Rectal smooth muscle tissue (tissue), 1 donor: ENCODE data around the gene PTPN1.

ENCODE experiments used
- H3K27ac ChIP-seq: one replicate; pipeline ENCODE4 v1.7.0; 2013; ENCODE audit warnings: low read depth, low read length, inconsistent platforms
- H3K27me3 ChIP-seq: one replicate; pipeline ENCODE4 v1.7.0; 2013; ENCODE audit warnings: low read length; ENCODE audit not compliant: control insufficient read depth, insufficient read depth
- H3K36me3 ChIP-seq: one replicate; pipeline ENCODE4 v1.7.0; 2013; ENCODE audit warnings: low read length; ENCODE audit not compliant: control insufficient read depth, insufficient read depth
- H3K4me1 ChIP-seq: one replicate; pipeline ENCODE4 v1.7.0; 2013; ENCODE audit warnings: low read length; ENCODE audit not compliant: control insufficient read depth, insufficient read depth
- H3K4me3 ChIP-seq: one replicate; pipeline ENCODE4 v1.7.0; 2013; ENCODE audit warnings: low read length
- H3K9ac ChIP-seq: one replicate; pipeline ENCODE4 v1.7.0; 2013; ENCODE audit warnings: low read length

The PTPN1 gene

DNA sequence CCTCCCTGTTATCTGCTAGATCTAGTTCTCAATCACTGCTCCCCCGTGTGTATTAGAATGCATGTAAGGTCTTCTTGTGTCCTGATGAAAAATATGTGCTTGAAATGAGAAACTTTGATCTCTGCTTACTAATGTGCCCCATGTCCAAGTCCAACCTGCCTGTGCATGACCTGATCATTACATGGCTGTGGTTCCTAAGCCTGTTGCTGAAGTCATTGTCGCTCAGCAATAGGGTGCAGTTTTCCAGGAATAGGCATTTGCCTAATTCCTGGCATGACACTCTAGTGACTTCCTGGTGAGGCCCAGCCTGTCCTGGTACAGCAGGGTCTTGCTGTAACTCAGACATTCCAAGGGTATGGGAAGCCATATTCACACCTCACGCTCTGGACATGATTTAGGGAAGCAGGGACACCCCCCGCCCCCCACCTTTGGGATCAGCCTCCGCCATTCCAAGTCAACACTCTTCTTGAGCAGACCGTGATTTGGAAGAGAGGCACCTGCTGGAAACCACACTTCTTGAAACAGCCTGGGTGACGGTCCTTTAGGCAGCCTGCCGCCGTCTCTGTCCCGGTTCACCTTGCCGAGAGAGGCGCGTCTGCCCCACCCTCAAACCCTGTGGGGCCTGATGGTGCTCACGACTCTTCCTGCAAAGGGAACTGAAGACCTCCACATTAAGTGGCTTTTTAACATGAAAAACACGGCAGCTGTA is 73.4 kb downstream of the PTPN1 start:
- Histone ChIP-seq H3K27me3 (no peaks in the 10 kb centered on the region), H3K4me3 (no peak overlapping the region), H3K4me1 (no peaks in the 10 kb centered on the region), H3K36me3 (peaks cover 50% of the 10 kb centered on the region), H3K27ac (no peak overlapping the region), H3K9ac (no peak overlapping the region)

GRCh38 chr20:50584687-50585086 is 74.5 kb downstream of the PTPN1 start:
- no peak overlapping the region for H3K4me3 ChIP-seq
- H3K27me3 ChIP-seq: no peaks in the 10 kb centered on the region
- no peaks in the 10 kb centered on the region for H3K4me1 ChIP-seq
- H3K36me3 ChIP-seq: peaks cover 41% of the 10 kb centered on the region
- H3K9ac ChIP-seq: no peak overlapping the region
- H3K27ac ChIP-seq: no peak overlapping the region

GRCh38 chr20:50585214-50585613 is 75.0 kb downstream of the PTPN1 start:
- Histone ChIP-seq H3K4me1 (no peaks in the 10 kb centered on the region), H3K36me3 (peaks cover 37% of the 10 kb centered on the region)

DNA sequence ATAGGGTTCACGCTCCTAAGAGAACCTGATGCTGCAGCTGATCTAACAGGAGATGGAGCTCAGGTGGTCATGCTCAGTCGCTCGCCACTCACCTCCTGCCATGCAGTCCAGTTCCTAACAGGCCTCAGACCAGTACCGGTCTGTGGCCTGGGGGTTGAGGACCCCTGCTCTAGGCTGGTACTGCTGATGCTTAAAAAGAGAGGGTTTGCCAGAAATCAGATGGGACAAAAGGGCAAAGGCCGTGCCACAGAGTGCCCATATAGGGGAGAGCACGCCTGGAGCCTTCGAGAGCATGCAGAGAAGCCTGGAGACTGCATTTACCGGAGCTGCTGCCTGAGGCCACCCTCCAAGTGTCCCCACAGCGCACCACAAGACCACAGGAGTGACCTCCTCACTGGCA is 75.5 kb downstream of the PTPN1 start:
- no peak overlapping the region for H3K4me3 ChIP-seq
- H3K9ac ChIP-seq: no peak overlapping the region
- H3K4me1 ChIP-seq: no peaks in the 10 kb centered on the region
- H3K27ac ChIP-seq: no peak overlapping the region
- H3K36me3 ChIP-seq: peaks cover 32% of the 10 kb centered on the region
- no peaks in the 10 kb centered on the region for H3K27me3 ChIP-seq

More at GRCh38 chr20:50585214-50585613, 75.0 kb downstream of the PTPN1 start:
- no peaks in the 10 kb centered on the region for H3K27me3 ChIP-seq
- H3K9ac ChIP-seq: no peak overlapping the region
- H3K4me3 ChIP-seq: no peak overlapping the region
- no peak overlapping the region for H3K27ac ChIP-seq

DNA sequence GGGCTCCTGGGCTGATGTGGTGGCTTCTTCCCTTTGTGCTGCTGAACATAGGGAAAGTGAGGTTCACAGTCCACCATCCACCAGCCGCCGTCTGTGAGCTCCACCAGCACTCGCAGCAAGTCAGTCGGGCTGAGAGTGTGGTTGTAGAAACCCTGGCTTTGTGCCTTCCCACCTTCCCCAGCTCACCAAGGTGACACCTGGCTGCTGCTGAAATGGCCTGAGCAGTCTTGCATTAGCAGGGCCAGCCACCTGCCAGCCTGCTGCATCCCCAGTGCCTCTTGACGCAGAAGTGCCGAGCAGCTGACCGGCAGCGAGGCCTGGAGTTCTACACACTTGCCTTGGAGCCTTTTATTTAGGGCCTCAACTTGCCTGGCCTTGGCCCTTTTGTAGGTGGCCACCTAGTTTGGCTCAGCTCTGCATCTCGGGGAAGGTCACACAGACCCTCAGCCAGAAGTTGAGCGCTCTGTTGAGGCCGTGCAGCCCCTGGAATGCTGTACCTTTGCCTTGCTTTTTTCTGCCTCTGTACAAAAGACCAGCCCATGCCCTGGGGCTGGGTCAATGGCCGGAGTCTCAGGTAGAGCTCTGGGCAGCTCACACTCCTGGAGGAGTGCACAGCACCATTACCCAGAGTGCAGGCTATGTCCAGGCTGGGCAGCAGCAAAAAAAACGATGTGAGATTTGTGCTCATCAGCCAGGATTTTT is 76.5 kb downstream of the PTPN1 start:
- Histone ChIP-seq H3K27me3 (no peaks in the 10 kb centered on the region), H3K36me3 (peaks cover 27% of the 10 kb centered on the region), H3K9ac (no peak overlapping the region), H3K4me1 (no peaks in the 10 kb centered on the region), H3K27ac (no peak overlapping the region), H3K4me3 (no peak overlapping the region)

DNA sequence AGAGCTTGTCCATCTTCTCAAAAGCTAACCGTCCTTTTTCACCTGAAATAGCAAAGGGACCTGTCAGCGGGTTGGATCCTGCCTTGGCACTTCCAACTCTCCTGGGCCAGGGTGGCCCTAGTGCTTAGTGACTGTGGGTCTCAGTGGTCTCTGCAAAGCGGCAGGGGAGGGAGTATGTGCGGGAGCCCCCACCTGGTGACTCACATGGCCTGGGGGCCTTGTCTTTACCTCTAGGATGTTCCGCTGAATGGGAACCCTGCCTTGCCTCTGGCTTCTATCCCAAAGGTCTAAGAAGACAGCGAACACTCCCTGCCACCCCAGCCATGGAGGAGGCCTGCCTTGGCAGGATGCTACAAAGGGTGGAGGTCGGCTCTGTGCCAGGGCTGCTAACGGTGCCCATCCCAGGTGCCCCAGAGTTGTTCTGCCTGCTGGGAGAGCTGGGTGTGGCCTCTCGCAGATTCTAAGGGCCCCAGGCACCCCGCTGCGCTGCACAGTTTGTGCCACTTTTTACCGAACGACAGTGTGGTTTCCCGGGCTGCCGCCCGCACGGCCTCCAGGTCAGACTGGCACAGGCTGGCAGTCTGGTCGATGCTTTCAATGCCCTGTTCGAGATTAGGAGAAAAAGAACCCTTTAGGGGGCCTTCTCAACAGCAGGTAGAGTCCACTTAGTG is 77.2 kb downstream of the PTPN1 start:
- no peak overlapping the region for H3K27ac ChIP-seq

DNA sequence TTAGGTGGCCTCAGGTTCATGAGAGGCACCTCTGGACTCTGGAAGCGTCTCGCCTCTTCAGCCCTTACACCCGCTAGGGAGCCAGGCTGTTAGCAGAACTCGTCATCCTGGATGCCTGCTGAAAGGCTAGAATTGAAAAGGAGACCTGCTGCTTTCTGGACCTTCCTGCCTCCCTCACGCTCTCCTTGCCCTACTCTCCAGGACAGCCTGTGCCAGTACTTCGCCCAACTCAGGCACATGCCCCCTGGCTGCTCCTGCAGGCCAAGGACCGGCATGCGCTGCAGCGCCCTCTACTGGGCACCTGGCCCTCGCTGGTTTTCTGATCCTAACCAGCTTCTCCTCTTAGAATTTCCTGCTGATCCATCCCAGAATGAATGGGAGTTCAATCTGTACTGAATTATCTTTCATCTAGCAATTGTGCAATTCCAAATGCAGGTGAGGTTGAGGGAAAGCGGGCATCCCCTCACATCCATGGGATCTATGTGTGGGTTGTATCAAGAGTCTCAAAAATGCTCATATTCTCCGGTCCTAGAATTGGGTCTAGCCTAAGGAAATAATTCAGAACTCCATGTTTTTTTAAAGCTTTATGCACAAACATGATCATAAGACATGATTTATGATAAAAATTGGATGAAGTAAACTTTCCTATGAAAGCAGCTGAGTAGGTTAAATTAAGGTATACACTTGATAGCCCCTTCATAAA is 78.0 kb downstream of the PTPN1 start:
- no peak overlapping the region for H3K4me3 ChIP-seq
- H3K9ac ChIP-seq: no peak overlapping the region
- H3K27me3 ChIP-seq: no peaks in the 10 kb centered on the region
- H3K4me1 ChIP-seq: peaks cover 6% of the 10 kb centered on the region
- H3K27ac ChIP-seq: no peak overlapping the region
- peaks cover 17% of the 10 kb centered on the region for H3K36me3 ChIP-seq

More for the DNA sequence above, 77.2 kb downstream of the PTPN1 start:
- no peaks in the 10 kb centered on the region for H3K27me3 ChIP-seq
- no peak overlapping the region for H3K4me3 ChIP-seq
- peaks cover 2% of the 10 kb centered on the region for H3K4me1 ChIP-seq
- peaks cover 23% of the 10 kb centered on the region for H3K36me3 ChIP-seq
- H3K9ac ChIP-seq: no peak overlapping the region

GRCh38 chr20:50589548-50590347 is 79.6 kb downstream of the PTPN1 start:
- no peak overlapping the region for H3K9ac ChIP-seq
- peaks cover 7% of the 10 kb centered on the region for H3K36me3 ChIP-seq
- no peak overlapping the region for H3K27ac ChIP-seq

GRCh38 chr20:50590348-50590664 is 80.1 kb downstream of the PTPN1 start:
- Histone ChIP-seq H3K4me3 (no peak overlapping the region), H3K27ac (no peak overlapping the region), H3K36me3 (peaks cover 7% of the 10 kb centered on the region), H3K4me1 (peaks cover 6% of the 10 kb centered on the region), H3K9ac (no peak overlapping the region), H3K27me3 (no peaks in the 10 kb centered on the region)

More at GRCh38 chr20:50589548-50590347, 79.6 kb downstream of the PTPN1 start:
- no peak overlapping the region for H3K4me3 ChIP-seq
- no peaks in the 10 kb centered on the region for H3K27me3 ChIP-seq
- peaks cover 6% of the 10 kb centered on the region for H3K4me1 ChIP-seq

DNA sequence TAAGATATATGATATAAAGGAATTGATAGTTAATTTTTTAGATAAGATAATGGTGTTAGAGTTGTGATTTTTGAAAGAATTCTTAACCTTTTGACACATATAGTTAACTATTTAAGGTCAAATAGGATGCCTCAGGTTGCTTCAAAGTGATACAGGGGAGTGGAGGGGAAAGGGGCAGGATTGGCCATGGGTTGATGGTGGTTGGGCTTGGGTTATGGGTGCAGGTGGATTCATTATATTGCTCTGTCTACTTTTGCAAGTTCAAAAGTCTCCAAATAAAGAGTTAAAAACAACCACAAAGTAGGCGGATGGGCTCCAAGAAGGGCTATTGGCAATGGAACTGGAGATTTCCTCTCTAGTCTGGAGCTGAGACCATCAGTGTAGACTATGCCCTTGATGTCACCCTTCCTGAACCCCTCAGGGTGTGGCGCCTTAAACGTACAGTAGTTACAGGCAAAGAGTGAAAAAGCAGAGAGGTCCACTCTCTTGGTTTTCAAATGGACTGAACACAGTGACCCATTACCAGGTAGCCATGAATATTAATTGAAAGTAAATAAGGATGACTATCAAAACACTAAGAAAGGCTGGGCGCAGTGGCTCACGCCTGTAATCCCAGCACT is 81.2 kb downstream of the PTPN1 start:
- Histone ChIP-seq H3K9ac (no peak overlapping the region), H3K4me3 (no peak overlapping the region), H3K27ac (no peak overlapping the region), H3K27me3 (peaks cover 3% of the 10 kb centered on the region), H3K36me3 (peaks cover 6% of the 10 kb centered on the region), H3K4me1 (peaks cover 6% of the 10 kb centered on the region)

- H3K4me1 ChIP-seq: peaks cover 6% of the 10 kb centered on the region
- H3K27ac ChIP-seq: no peak overlapping the region
- H3K4me3 ChIP-seq: no peak overlapping the region
- no peak overlapping the region for H3K9ac ChIP-seq
- peaks cover 2% of the 10 kb centered on the region for H3K36me3 ChIP-seq
- peaks cover 6% of the 10 kb centered on the region for H3K27me3 ChIP-seq
Measured at GRCh38 chr20:50592282-50593004, 82.3 kb downstream of the PTPN1 start.
